Aorta (tissue), 5 donors: ENCODE data around the gene TUBAL3. TPM values are rescaled to one million over a fixed set of nuclear protein-coding genes. Genes with fewer than 3 reads are reported as not detected.

Source experiments
- ATAC-seq: fragments of 200-7000 bp; cut with Tn5 transposase; one replicate; pipeline ENCODE4 v1.9.1; 2022; ENCODE audit warnings: moderate library complexity; ENCODE audit not compliant: low FRiP score
- DNase-seq, 2 donors: peaks; one replicate each; pipeline ENCODE4 v3.0.0-alpha.2; 2020
- H3K27ac ChIP-seq, 2 donors: one replicate each; pipeline ENCODE4 v1.5.1; 2013; ENCODE audit warnings: low read length in 2 of 2, mild to moderate bottlenecking in 2 of 2, moderate library complexity in 2 of 2, control low read depth in 1 of 2, inconsistent platforms in 1 of 2, low read depth in 1 of 2
- H3K27me3 ChIP-seq, 2 donors: one replicate each; pipeline ENCODE4 v1.6.1; 2013; ENCODE audit warnings: control low read depth in 1 of 2, low read length in 1 of 2, mild to moderate bottlenecking in 1 of 2, moderate library complexity in 1 of 2; ENCODE audit not compliant: insufficient read depth in 2 of 2, control insufficient read depth in 1 of 2
- H3K36me3 ChIP-seq, 2 donors: one replicate each; pipeline ENCODE4 v1.6.1; 2013; ENCODE audit warnings: control low read depth in 1 of 2, low read length in 1 of 2, mild to moderate bottlenecking in 1 of 2; ENCODE audit not compliant: insufficient read depth in 2 of 2, control insufficient read depth in 1 of 2
- H3K4me1 ChIP-seq, 2 donors: one replicate each; pipeline ENCODE4 v1.6.1; 2013; ENCODE audit warnings: low read length in 2 of 2, control low read depth in 1 of 2, mild to moderate bottlenecking in 1 of 2, moderate library complexity in 1 of 2; ENCODE audit not compliant: insufficient read depth in 2 of 2, control insufficient read depth in 1 of 2
- H3K4me3 ChIP-seq, 2 donors: one replicate each; pipeline ENCODE4 v1.5.1; 2013; ENCODE audit warnings: low read length in 2 of 2, control low read depth in 1 of 2, mild to moderate bottlenecking in 1 of 2
- H3K9me3 ChIP-seq: one replicate; pipeline ENCODE4 v1.6.1; 2013; ENCODE audit warnings: mild to moderate bottlenecking, low read length; ENCODE audit not compliant: control insufficient read depth
- WGBS, 2 donors: extraction: QIAGEN DNeasy Blood & Tissue Kit; methylation state at CpG; one replicate each; pipeline ENCODE4 v1.1.7; 2013; 5-methylcytosine and 5-hydroxymethylcytosine counted together
- intact Hi-C, 2 donors: fragments of 100-400 bp; cut with DNase I; formaldehyde crosslinking; loops; one replicate each; pipeline versions ENCODE4 v1.14.2 to v1.15.0; 2022
- polyA plus RNA-seq, 2 donors: library from polyadenylated mRNA; stranded (reverse); fragments of 200-250 nt; gene quantifications; one replicate each; pipeline ENCODE4 v1.2.3, GENCODE V29; 2013
- total RNA-seq, 2 donors: library from RNA; stranded (reverse); fragmentation: NEBNext Ultra II Directional; extraction: Animal tissue kit (Norgen Biotek cat#: 25700); gene quantifications; one replicate each; pipeline ENCODE4 v1.2.1, GENCODE V29; 2021
- donor health status: healthy with polysubstance abuse.
- donor health status: Bipolar disorder and iron deficiency.
- donor health status: DM: no; HTN: no; CAD: no.
- donor health status: DM: no; HTN: no; CAD: no.
- donor health status: DM: yes; HTN: yes; CAD: no.

TUBAL3 gene
- total and polyA plus RNA-seq, 4 donors = 0.28 to 10.6 TPM; not detected in 2

- Histone ChIP-seq H3K27ac (no peak overlapping the region), H3K4me3 (no peak overlapping the region), H3K27me3 (no peaks in the 10 kb centered on the region), H3K9me3 (no peaks in the 10 kb centered on the region), H3K36me3 (peaks cover 0 to 3% of the 10 kb centered on the region in 2 donors), H3K4me1 (peaks cover 0 to 4% of the 10 kb centered on the region in 2 donors)
- no peak for DNase-seq
- WGBS, 2 donors = 79 to 83% methylated on average over 3 of the region's 3 CpGs
- ATAC-seq = no peak
- intact Hi-C loops = no loop called here
Measured at GRCh38 chr10:5435328-5435727, 30.7 kb upstream of the TUBAL3 start.

- H3K36me3 ChIP-seq = no peaks in the 10 kb centered on the region
- no peaks in the 10 kb centered on the region for H3K27me3 ChIP-seq
- H3K4me3 ChIP-seq = no peak overlapping the region
- DNase-seq (no peak), ATAC-seq (peak; percentile 81)
- WGBS, 2 donors = 28 to 32% methylated on average over 3 of the region's 3 CpGs
- peak overlapping the region in 1 of 2 donors; percentile 32 for H3K27ac ChIP-seq
- peaks cover 0 to 2% of the 10 kb centered on the region in 2 donors for H3K4me1 ChIP-seq
- no peaks in the 10 kb centered on the region for H3K9me3 ChIP-seq
- intact Hi-C loops = no loop called here
Measured at GRCh38 chr10:5434017-5434753, 29.6 kb upstream of the TUBAL3 start.

GRCh38 chr10:5433182-5433581 lies 28.6 kb upstream of the TUBAL3 start:
- DNase-seq (no peak), ATAC-seq (no peak)
- intact Hi-C loops = no loop called here
- WGBS, 2 donors = 88 to 94% methylated on average over 1 of the region's 1 CpG
- Histone ChIP-seq H3K27ac (peak overlapping the region in 1 of 2 donors; percentile 71), H3K9me3 (no peaks in the 10 kb centered on the region), H3K4me3 (no peak overlapping the region), H3K4me1 (peaks cover under 1 to 2% of the 10 kb centered on the region in 2 donors), H3K27me3 (no peaks in the 10 kb centered on the region), H3K36me3 (no peaks in the 10 kb centered on the region)

GRCh38 chr10:5428133-5428532 lies 23.5 kb upstream of the TUBAL3 start:
- no peaks in the 10 kb centered on the region for H3K36me3 ChIP-seq
- peaks cover 0 to 3% of the 10 kb centered on the region in 2 donors for H3K4me1 ChIP-seq
- ATAC-seq = no peak
- WGBS, 2 donors = 6% methylated on average over 2 of the region's 2 CpGs
- H3K27ac ChIP-seq = peak overlapping the region; percentile 36 to 61
- intact Hi-C loops = no loop called here
- peak overlapping the region in 1 of 2 donors; percentile 48 for H3K4me3 ChIP-seq
- H3K9me3 ChIP-seq = no peaks in the 10 kb centered on the region
- no peak for DNase-seq
- H3K27me3 ChIP-seq = no peaks in the 10 kb centered on the region

- no peak for DNase-seq
- WGBS, 2 donors = 35 to 42% methylated on average over 4 of the region's 4 CpGs
- Histone ChIP-seq H3K27ac (peak overlapping the region; percentile 12 to 71), H3K4me3 (no peak overlapping the region), H3K36me3 (no peaks in the 10 kb centered on the region), H3K9me3 (no peaks in the 10 kb centered on the region), H3K27me3 (no peaks in the 10 kb centered on the region), H3K4me1 (peaks cover 0 to 5% of the 10 kb centered on the region in 2 donors)
- intact Hi-C loops = no loop called here
- no peak for ATAC-seq
Measured at GRCh38 chr10:5424751-5425150, 20.1 kb upstream of the TUBAL3 start.

- Histone ChIP-seq H3K9me3 (no peaks in the 10 kb centered on the region), H3K27ac (no peak overlapping the region), H3K4me1 (peaks cover 0 to 5% of the 10 kb centered on the region in 2 donors), H3K4me3 (no peak overlapping the region), H3K36me3 (no peaks in the 10 kb centered on the region), H3K27me3 (no peaks in the 10 kb centered on the region)
- ATAC-seq (peak; percentile 52), DNase-seq (no peak)
- WGBS, 2 donors = 1 to 3% methylated on average over 2 of the region's 2 CpGs
- intact Hi-C loops = no loop called here
Measured at GRCh38 chr10:5423771-5424170, 19.1 kb upstream of the TUBAL3 start.

- no peak for ATAC-seq
- H3K36me3 ChIP-seq = no peaks in the 10 kb centered on the region
- WGBS, 2 donors = 68 to 79% methylated on average over 3 of the region's 3 CpGs
Measured at GRCh38 chr10:5419466-5420094, 15.0 kb upstream of the TUBAL3 start.

GRCh38 chr10:5418584-5418983 lies 14.0 kb upstream of the TUBAL3 start:
- ATAC-seq = no peak
- Histone ChIP-seq H3K9me3 (no peaks in the 10 kb centered on the region), H3K4me3 (no peak overlapping the region), H3K27me3 (no peaks in the 10 kb centered on the region), H3K36me3 (no peaks in the 10 kb centered on the region), H3K4me1 (peaks cover 1 to 4% of the 10 kb centered on the region in 2 donors), H3K27ac (no peak overlapping the region)
- DNase-seq = no peak
- intact Hi-C loops = no loop called here

More at GRCh38 chr10:5419466-5420094, 15.0 kb upstream of the TUBAL3 start:
- Histone ChIP-seq H3K4me3 (no peak overlapping the region), H3K9me3 (no peaks in the 10 kb centered on the region), H3K27ac (no peak overlapping the region), H3K4me1 (peaks cover 1 to 2% of the 10 kb centered on the region in 2 donors), H3K27me3 (no peaks in the 10 kb centered on the region)
- intact Hi-C loops = no loop called here
- no peak for DNase-seq

GRCh38 chr10:5416981-5417380 lies 12.4 kb upstream of the TUBAL3 start:
- H3K9me3 ChIP-seq = no peaks in the 10 kb centered on the region
- peaks cover 0 to 4% of the 10 kb centered on the region in 2 donors for H3K4me1 ChIP-seq
- no peaks in the 10 kb centered on the region for H3K36me3 ChIP-seq
- no peak for ATAC-seq
- DNase-seq = peak in 1 of 2 donors; percentile 64
- no peak overlapping the region for H3K4me3 ChIP-seq
- peak overlapping the region in 1 of 2 donors; percentile 65 for H3K27ac ChIP-seq
- 49 to 58% methylated on average over 11 of the region's 11 CpGs for WGBS, 2 donors
- no peaks in the 10 kb centered on the region for H3K27me3 ChIP-seq
- intact Hi-C loops = no loop called here
